Trophoblast cell (in vitro differentiated cells and primary cell): ENCODE results near the gene PLEK2. TPM values are rescaled to one million over a fixed set of nuclear protein-coding genes. Genes with fewer than 3 reads are reported as not detected.

Source experiments
- DNase-seq, 2 donors: peaks; one replicate each; pipeline ENCODE4 v3.0.0-alpha.2; 2016
- H2AFZ ChIP-seq: 2 replicates; pipeline ENCODE4 v1.6.1; 2013; ENCODE audit warnings: low read length, moderate library complexity, mild to moderate bottlenecking; ENCODE audit not compliant: insufficient read depth, poor library complexity
- H2AK5ac ChIP-seq: 2 replicates; pipeline ENCODE4 v1.6.1; 2013; ENCODE audit warnings: mild to moderate bottlenecking, low read length
- H2BK120ac ChIP-seq: 2 replicates; pipeline ENCODE4 v1.6.1; 2013; ENCODE audit warnings: low read length, mild to moderate bottlenecking, moderate library complexity; ENCODE audit not compliant: insufficient read depth, poor library complexity
- H2BK12ac ChIP-seq: 2 replicates; pipeline ENCODE4 v1.6.1; 2013; ENCODE audit warnings: mild to moderate bottlenecking, low read length, moderate library complexity
- H2BK5ac ChIP-seq: 2 replicates; pipeline ENCODE4 v1.6.1; 2013; ENCODE audit warnings: low read length, low read depth, moderate library complexity, mild to moderate bottlenecking; ENCODE audit not compliant: poor library complexity
- H3K14ac ChIP-seq: 2 replicates; pipeline ENCODE4 v1.6.1; 2013; ENCODE audit warnings: mild to moderate bottlenecking, low read length
- H3K18ac ChIP-seq: 2 replicates; pipeline ENCODE4 v1.6.1; 2013; ENCODE audit warnings: mild to moderate bottlenecking, low read length
- H3K23ac ChIP-seq: 2 replicates; pipeline ENCODE4 v1.6.1; 2013; ENCODE audit warnings: low read length
- H3K27ac ChIP-seq: 2 replicates; pipeline ENCODE4 v1.5.1; 2013; ENCODE audit warnings: low read depth, mild to moderate bottlenecking, inconsistent platforms, low read length, moderate library complexity
- H3K27me3 ChIP-seq: 2 replicates; pipeline ENCODE4 v1.6.1; 2013; ENCODE audit warnings: inconsistent platforms, mild to moderate bottlenecking, low read length, moderate library complexity; ENCODE audit not compliant: insufficient read depth
- H3K36me3 ChIP-seq, 2 experiments: 1 replicate in 1 of 2; 2 replicates in 1 of 2; pipeline ENCODE4 v1.6.1; 2013; ENCODE audit warnings: low read length in 2 of 2, mild to moderate bottlenecking in 2 of 2, moderate library complexity in 1 of 2; ENCODE audit not compliant: insufficient read depth in 2 of 2, control insufficient read depth in 1 of 2
- H3K4ac ChIP-seq: 2 replicates; pipeline ENCODE4 v1.6.1; 2013; ENCODE audit warnings: low read depth, mild to moderate bottlenecking, low read length, moderate library complexity
- H3K4me1 ChIP-seq, 2 experiments: 1 replicate in 1 of 2; 2 replicates in 1 of 2; pipeline ENCODE4 v1.6.1; 2013; ENCODE audit warnings: low read length in 2 of 2, mild to moderate bottlenecking in 2 of 2, moderate library complexity in 1 of 2; ENCODE audit not compliant: insufficient read depth in 2 of 2, control insufficient read depth in 1 of 2
- H3K4me2 ChIP-seq: 2 replicates; pipeline ENCODE4 v1.6.1; 2013; ENCODE audit warnings: inconsistent platforms, mild to moderate bottlenecking, low read length, moderate library complexity
- H3K4me3 ChIP-seq: 2 replicates; pipeline ENCODE4 v1.5.1; 2013; ENCODE audit warnings: mild to moderate bottlenecking, low read depth, low read length, inconsistent platforms
- H3K79me1 ChIP-seq: one replicate; pipeline ENCODE4 v1.6.1; 2013; ENCODE audit warnings: low read length
- H3K79me2 ChIP-seq: 2 replicates; pipeline ENCODE4 v1.6.1; 2013; ENCODE audit warnings: low read length, mild to moderate bottlenecking; ENCODE audit not compliant: control insufficient read depth, insufficient read depth, poor library complexity
- H3K9ac ChIP-seq: 2 replicates; pipeline ENCODE4 v1.6.1; 2013; ENCODE audit warnings: mild to moderate bottlenecking, low read length
- H3K9me3 ChIP-seq: 2 replicates; pipeline ENCODE4 v1.6.1; 2013; ENCODE audit warnings: low read depth, mild to moderate bottlenecking, control low read depth, inconsistent platforms, low read length; ENCODE audit not compliant: insufficient read depth
- H4K12ac ChIP-seq: 2 replicates; pipeline ENCODE4 v1.6.1; 2013; ENCODE audit warnings: low read depth, mild to moderate bottlenecking, low read length, moderate library complexity
- H4K8ac ChIP-seq: 2 replicates; pipeline ENCODE4 v1.6.1; 2013; ENCODE audit warnings: low read depth, mild to moderate bottlenecking, low read length, moderate library complexity
- H4K91ac ChIP-seq: one replicate; pipeline ENCODE4 v1.6.1; 2013; ENCODE audit warnings: low read depth, mild to moderate bottlenecking, low read length, moderate library complexity
- WGBS: extraction: QIAGEN DNeasy Blood & Tissue Kit; methylation state at CpG from one replicate; pipeline ENCODE4 v1.1.7; 2013; ENCODE audit warnings: missing lambda C conversion rate; ENCODE audit not compliant: insufficient read length, insufficient coverage; ENCODE audit errors: extremely low coverage; 5-methylcytosine and 5-hydroxymethylcytosine counted together
- polyA plus RNA-seq: library from polyadenylated mRNA; stranded (reverse); fragments of 200-250 nt; gene quantifications from 2 replicates; pipeline ENCODE4 v1.2.3, GENCODE V29; 2013

The PLEK2 gene
- polyA plus RNA-seq, result 2.7 and 3.2 TPM in 2 replicates

DNA sequence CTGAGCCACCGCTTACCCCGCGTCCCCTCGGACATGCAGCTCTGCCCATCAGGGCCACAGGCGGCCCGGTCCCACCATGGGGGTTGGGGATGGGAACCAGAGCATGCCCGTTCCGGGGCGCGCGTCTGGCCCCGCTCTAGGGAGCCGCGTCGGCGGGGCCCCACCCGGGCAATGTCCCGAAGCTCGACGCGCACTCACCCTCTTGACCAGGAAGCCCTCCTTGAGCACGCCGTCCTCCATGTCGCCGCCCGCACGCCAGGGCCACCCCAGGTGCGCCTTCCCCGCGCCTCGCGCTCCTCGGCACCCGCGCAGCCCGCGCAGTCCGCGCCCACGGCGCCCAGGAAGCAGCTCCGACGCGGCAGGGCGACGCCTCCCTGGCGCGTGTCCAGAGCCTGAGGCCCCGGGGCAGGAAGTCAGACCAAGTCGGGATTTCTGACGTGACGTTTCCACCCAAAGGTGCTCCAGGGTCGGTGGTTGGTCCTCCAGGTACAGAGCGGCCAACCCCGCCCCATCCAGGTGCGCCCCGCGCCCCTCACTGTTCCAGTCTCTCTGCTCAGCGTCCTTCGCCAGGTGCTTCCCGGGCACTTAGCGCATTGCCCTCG is at the start of gene PLEK2:
Gene PLEK2 (minus strand): TSS at position 346 of the 602 bp plus-strand sequence. CDS start 106 bp downstream, at position 240.
- Histone ChIP-seq H3K27me3 (no peaks in the 10 kb centered on the region), H4K8ac (peak within 1 kb of the TSS; percentile 66), H3K18ac (peak within 1 kb of the TSS; percentile 76), H3K36me3 (no peaks in the 10 kb centered on the region), H4K12ac (peak within 1 kb of the TSS; percentile 40), H4K91ac (peak within 1 kb of the TSS; percentile 81), H2BK12ac (peak within 1 kb of the TSS; percentile 74), H3K27ac (peak within 1 kb of the TSS; percentile 30), H3K4me3 (peak within 1 kb of the TSS; percentile 67), H2BK5ac (peak within 1 kb of the TSS; percentile 44), H3K79me2 (no peaks in the 10 kb centered on the region), H3K79me1 (peaks cover 2% of the 10 kb centered on the region), H3K4ac (no peak within 1 kb of the TSS), H2AFZ (peak within 1 kb of the TSS; percentile 73), H3K4me2 (peak within 1 kb of the TSS; percentile 66), H3K9me3 (no peaks in the 10 kb centered on the region), H3K9ac (no peak within 1 kb of the TSS), H3K14ac (peak within 1 kb of the TSS; percentile 76), H2AK5ac (peak within 1 kb of the TSS; percentile 70), H2BK120ac (peak within 1 kb of the TSS; percentile 47), H3K23ac (no peak within 1 kb of the TSS), H3K4me1 (peaks cover 13 to 26% of the 10 kb centered on the region in 2 experiments)
- WGBS, result no CpG with 5 or more reads among the region's 63 CpGs
- peak in 1 of 2 donors; percentile 36 for DNase-seq

DNA sequence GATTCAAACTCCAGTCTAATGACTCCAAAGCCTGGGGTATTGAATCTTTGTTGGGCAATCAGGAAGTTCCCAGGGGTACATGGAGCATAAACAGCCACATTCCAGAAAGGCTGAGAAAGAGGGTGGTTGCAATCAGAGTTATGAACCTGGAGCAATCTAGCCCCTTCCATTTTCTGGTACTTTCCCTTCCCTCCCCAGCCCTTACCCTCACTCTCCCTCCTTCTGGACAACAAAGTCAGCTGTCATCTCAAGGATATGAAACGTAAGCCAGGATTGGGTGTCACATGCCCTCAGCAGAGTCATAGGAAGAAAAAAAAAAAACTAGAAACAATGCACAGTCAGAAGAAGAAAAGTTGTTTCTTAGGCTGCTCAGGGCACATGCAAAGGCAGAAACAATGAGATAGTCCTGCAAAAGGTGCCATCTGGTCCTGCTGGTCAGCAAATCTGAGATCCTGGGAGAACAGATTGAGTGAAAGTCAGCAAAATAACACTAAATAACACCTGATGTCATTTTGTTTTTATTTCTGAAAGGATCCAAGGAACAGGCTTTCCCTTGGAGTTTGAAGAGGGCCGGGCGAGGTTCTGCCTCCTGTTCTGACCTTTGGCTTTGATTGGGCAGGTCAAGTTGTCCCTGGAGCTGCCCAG is 49.5 kb upstream of the PLEK2 start:
- no peak overlapping the region for H4K12ac ChIP-seq
- H3K9me3 ChIP-seq, result no peaks in the 10 kb centered on the region
- no peak overlapping the region for H3K27ac ChIP-seq
- no peaks in the 10 kb centered on the region for H3K36me3 ChIP-seq
- no peak overlapping the region for H3K4ac ChIP-seq
- peak in 1 of 2 donors; percentile 2 for DNase-seq
- no peak overlapping the region for H2BK12ac ChIP-seq
- H3K4me1 ChIP-seq, result peaks cover 0 to 3% of the 10 kb centered on the region in 2 experiments
- no peak overlapping the region for H3K18ac ChIP-seq
- no CpG with 5 or more reads among the region's 3 CpGs for WGBS
- no peak overlapping the region for H3K4me3 ChIP-seq
- H3K14ac ChIP-seq, result no peak overlapping the region
- H3K79me2 ChIP-seq, result no peaks in the 10 kb centered on the region
- no peaks in the 10 kb centered on the region for H3K79me1 ChIP-seq
- no peak overlapping the region for H2AFZ ChIP-seq
- H2AK5ac ChIP-seq, result no peak overlapping the region
- H4K91ac ChIP-seq, result no peak overlapping the region
- no peaks in the 10 kb centered on the region for H3K27me3 ChIP-seq
- no peak overlapping the region for H4K8ac ChIP-seq
- no peak overlapping the region for H2BK5ac ChIP-seq
- H2BK120ac ChIP-seq, result no peak overlapping the region
- H3K23ac ChIP-seq, result no peak overlapping the region
- no peak overlapping the region for H3K9ac ChIP-seq
- no peak overlapping the region for H3K4me2 ChIP-seq

DNA sequence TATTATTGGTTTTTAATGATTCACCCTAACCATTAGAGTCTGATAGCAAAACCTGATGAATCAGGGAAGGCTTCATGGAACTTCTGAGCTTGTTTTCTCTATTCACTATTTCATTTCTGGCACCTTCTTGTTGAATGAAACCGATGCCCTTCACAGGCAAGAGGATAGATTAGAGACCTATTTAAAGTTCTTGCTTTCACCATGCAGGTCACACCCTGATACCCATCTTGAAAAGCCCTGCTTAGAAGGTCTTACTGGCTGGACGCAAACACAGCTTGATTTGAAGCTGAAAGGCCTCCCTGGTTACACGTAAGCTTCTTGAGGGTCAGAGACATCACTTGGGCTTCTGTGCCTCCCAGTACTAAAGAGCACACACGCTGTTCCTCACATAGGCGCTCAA is 47.4 kb upstream of the PLEK2 start:
- Histone ChIP-seq H4K91ac (no peak overlapping the region), H3K79me1 (no peaks in the 10 kb centered on the region), H3K27me3 (no peaks in the 10 kb centered on the region), H3K4me3 (no peak overlapping the region), H3K18ac (no peak overlapping the region), H2AFZ (no peak overlapping the region), H3K23ac (no peak overlapping the region), H3K9me3 (no peaks in the 10 kb centered on the region), H3K4me2 (no peak overlapping the region), H3K79me2 (no peaks in the 10 kb centered on the region), H2BK5ac (no peak overlapping the region), H4K8ac (no peak overlapping the region), H3K36me3 (no peaks in the 10 kb centered on the region), H3K27ac (no peak overlapping the region), H2BK120ac (no peak overlapping the region), H3K4me1 (peaks cover 0 to 3% of the 10 kb centered on the region in 2 experiments), H2AK5ac (no peak overlapping the region), H2BK12ac (no peak overlapping the region), H3K9ac (no peak overlapping the region), H4K12ac (no peak overlapping the region), H3K4ac (no peak overlapping the region), H3K14ac (no peak overlapping the region)
- no peak for DNase-seq
- WGBS, result no CpG with 5 or more reads among the region's 5 CpGs

DNA sequence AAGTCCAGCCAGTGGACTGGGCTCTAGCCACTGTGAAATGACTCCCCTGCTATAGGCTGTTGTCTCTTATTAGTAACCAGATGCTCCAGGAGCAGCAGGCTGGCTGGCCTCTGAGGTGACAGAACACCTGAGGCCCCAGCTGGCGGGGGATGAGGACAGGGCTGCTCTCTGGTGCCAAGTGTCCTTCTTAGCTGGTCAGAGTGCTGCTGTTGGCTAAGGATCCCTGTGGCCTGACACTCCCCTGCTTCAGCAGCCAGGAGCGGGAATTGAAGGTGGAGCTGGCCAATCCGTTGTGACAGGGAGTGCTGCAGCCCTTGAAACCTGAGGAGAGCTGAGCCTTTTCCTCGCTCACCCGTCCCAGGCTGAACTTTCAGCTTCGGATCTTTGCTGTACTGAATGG is 45.8 kb upstream of the PLEK2 start:
- DNase-seq, result no peak
- Histone ChIP-seq H3K4me2 (no peak overlapping the region), H3K9me3 (no peaks in the 10 kb centered on the region)

More for the DNA sequence above, 45.8 kb upstream of the PLEK2 start:
- H4K91ac ChIP-seq, result no peak overlapping the region
- no peak overlapping the region for H3K23ac ChIP-seq
- peaks cover 0 to 3% of the 10 kb centered on the region in 2 experiments for H3K4me1 ChIP-seq
- H2BK120ac ChIP-seq, result no peak overlapping the region
- H3K79me1 ChIP-seq, result no peaks in the 10 kb centered on the region
- H3K4ac ChIP-seq, result no peak overlapping the region
- H3K14ac ChIP-seq, result no peak overlapping the region
- WGBS, result no CpG with 5 or more reads among the region's 6 CpGs
- no peak overlapping the region for H2BK12ac ChIP-seq
- H4K12ac ChIP-seq, result no peak overlapping the region
- no peak overlapping the region for H2BK5ac ChIP-seq
- no peak overlapping the region for H3K18ac ChIP-seq
- H3K36me3 ChIP-seq, result no peaks in the 10 kb centered on the region
- H3K27ac ChIP-seq, result no peak overlapping the region
- no peak overlapping the region for H3K9ac ChIP-seq
- no peak overlapping the region for H2AFZ ChIP-seq
- H3K79me2 ChIP-seq, result no peaks in the 10 kb centered on the region
- H4K8ac ChIP-seq, result no peak overlapping the region
- H3K27me3 ChIP-seq, result no peaks in the 10 kb centered on the region
- no peak overlapping the region for H3K4me3 ChIP-seq
- H2AK5ac ChIP-seq, result no peak overlapping the region
